ENCODE measurements around the gene APBB1.

DNA sequence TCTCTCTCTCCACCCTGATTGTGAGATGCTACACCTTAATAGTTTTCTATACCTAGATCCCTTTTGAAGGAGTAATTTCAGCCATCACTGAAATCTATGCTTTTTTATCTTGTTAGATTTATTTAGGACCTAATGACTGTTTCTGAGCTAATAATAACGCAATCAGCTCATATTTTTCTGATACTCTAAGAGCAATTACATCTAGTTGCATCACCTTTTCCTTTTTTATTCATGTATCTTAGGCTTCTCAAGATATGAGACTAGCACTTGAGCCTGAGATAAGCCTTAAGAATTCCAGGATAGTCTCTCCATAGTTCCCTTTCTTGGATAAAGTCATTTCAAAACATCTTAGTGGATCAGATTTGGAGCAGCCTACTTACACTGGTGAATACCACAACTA is 73.5 kb downstream of the APBB1 start:
- TF ChIP-seq CTCF (conservative IDR thresholded peaks at IDR 0.05; ENCODE audit: low read depth, low read length) (no peak), EZH2 (IDR thresholded peaks at IDR 0.05; ENCODE audit: borderline replicate concordance, low read depth, low read length, poor library complexity, severe bottlenecking) (no peak)

All from A673 (cell line).